Endothelial cell of umbilical vein (primary cell): ENCODE data around the gene RASAL1. TPM values are rescaled to one million over a fixed set of nuclear protein-coding genes. Genes with fewer than 3 reads are reported as not detected.

Source experiments
- BruUV-seq: library from RNA; stranded (reverse); fragments of 400-500 nt; replicated peaks from 2 replicates; lab custom pipeline; 2021; lab: Mats Ljungman, UMichigan
- CTCF ChIA-PET: fragments of 300-600, 350-600 bp; sonication (Branson Sonifier 250); formaldehyde crosslinking; loops from one replicate; lab custom pipeline; 2021; ENCODE audit warnings: antibody characterized with exemption, inconsistent platforms; lab: Charles Lee
- POLR2A ChIA-PET: fragments of 300-600, 350-600 bp; sonication (Branson Sonifier 250); formaldehyde crosslinking; loops from one replicate; lab custom pipeline; 2021; ENCODE audit warnings: antibody characterized with exemption, inconsistent platforms; lab: Charles Lee
- DNase-seq: peaks from one replicate; pipeline ENCODE4 v3.0.0-alpha.2; 2011; ENCODE audit warnings: low read depth, low spot score
- FAIRE-seq: peaks from 2 replicates; lab custom pipeline; 2011; peaks lifted over from hg19 to GRCh38; lab: Jason Lieb, UNC
- H2AFZ ChIP-seq: 2 replicates; pipeline ENCODE4 v1.6.0; 2012; ENCODE audit warnings: low read depth, low read length, control low read depth, inconsistent platforms
- H3K27ac ChIP-seq: 2 replicates; pipeline ENCODE4 v1.5.1; 2011; ENCODE audit warnings: low read depth, mild to moderate bottlenecking, control low read depth, low read length, moderate library complexity; ENCODE audit not compliant: insufficient read depth
- H3K27me3 ChIP-seq, 2 experiments: 2 replicates each; pipeline versions ENCODE4 v1.6.0 to v1.6.1; 2011; ENCODE audit warnings: low read length in 2 of 2, mixed read lengths in 1 of 2; ENCODE audit not compliant: control insufficient read depth in 2 of 2, insufficient read depth in 2 of 2
- H3K36me3 ChIP-seq, 2 experiments: 2 replicates in 1 of 2; 3 replicates in 1 of 2; pipeline ENCODE4 v1.5.1; 2011; ENCODE audit warnings: low read length in 2 of 2, mild to moderate bottlenecking in 1 of 2, moderate library complexity in 1 of 2; ENCODE audit not compliant: control insufficient read depth in 2 of 2, insufficient read depth in 2 of 2; ENCODE audit errors: extremely low read depth in 1 of 2
- H3K4me1 ChIP-seq: 3 replicates; pipeline ENCODE4 v1.5.1; 2011; ENCODE audit warnings: mild to moderate bottlenecking, low read length; ENCODE audit not compliant: control insufficient read depth, insufficient read depth; ENCODE audit errors: extremely low read depth
- H3K4me2 ChIP-seq: 2 replicates; pipeline ENCODE4 v1.6.1; 2011; ENCODE audit warnings: low read length, control low read depth, mixed read lengths; ENCODE audit not compliant: insufficient read depth
- H3K4me3 ChIP-seq, 3 experiments: fragments of 200-600 bp in 1 of 3; sonication (generic), shearing (Covaris generic) in 1 of 3; replicated peaks in 1 of 3; 2 replicates each; pipeline ENCODE4 v1.5.1; 2011 to 2016; ENCODE audit warnings: control low read depth in 3 of 3, low read length in 3 of 3, mild to moderate bottlenecking in 2 of 3, inconsistent platforms in 1 of 3, low read depth in 1 of 3, moderate library complexity in 1 of 3; ENCODE audit not compliant: insufficient read depth in 1 of 3
- H3K79me2 ChIP-seq: 2 replicates; pipeline ENCODE4 v1.6.0; 2012; ENCODE audit warnings: low read length, inconsistent platforms; ENCODE audit not compliant: control insufficient read depth, insufficient read depth
- H3K9ac ChIP-seq: replicated peaks from 2 replicates; pipeline ENCODE3; 2011; ENCODE audit warnings: low read length, control low read depth; ENCODE audit not compliant: insufficient read depth; ENCODE audit errors: extremely low read depth
- H3K9me1 ChIP-seq: replicated peaks from 3 replicates; pipeline ENCODE4 v1.6.0; 2011; ENCODE audit warnings: mild to moderate bottlenecking, low read length; ENCODE audit not compliant: control insufficient read depth, insufficient read depth; ENCODE audit errors: extremely low read depth
- H3K9me3 ChIP-seq: replicated peaks from 2 replicates; pipeline ENCODE4 v1.5.1; 2012; ENCODE audit warnings: low read length, inconsistent platforms; ENCODE audit not compliant: control insufficient read depth, insufficient read depth
- H4K20me1 ChIP-seq: replicated peaks from 2 replicates; pipeline ENCODE3; 2011; ENCODE audit warnings: mild to moderate bottlenecking, low read length; ENCODE audit not compliant: control insufficient read depth, insufficient read depth; ENCODE audit errors: extremely low read depth
- EZH2 ChIP-seq: IDR thresholded peaks from 2 replicates; pipeline ENCODE4 v1.6.1; 2012; ENCODE audit warnings: borderline replicate concordance, low read depth, mild to moderate bottlenecking, moderate library complexity, low read length, inconsistent platforms; ENCODE audit not compliant: severe bottlenecking
- FOS ChIP-seq: IDR thresholded peaks from 2 replicates; pipeline ENCODE4 v1.6.1; 2011; ENCODE audit warnings: mild to moderate bottlenecking, low read length, moderate library complexity, borderline replicate concordance; ENCODE audit not compliant: insufficient read depth
- GATA2 ChIP-seq: IDR thresholded peaks from 2 replicates; pipeline ENCODE4 v1.7.0; 2011; ENCODE audit warnings: low read depth, mild to moderate bottlenecking, moderate library complexity, mixed read lengths, low read length; ENCODE audit not compliant: insufficient read length, insufficient read depth
- JUN ChIP-seq: IDR thresholded peaks from 2 replicates; pipeline ENCODE4 v1.6.1; 2011; ENCODE audit warnings: borderline replicate concordance, low read depth; ENCODE audit not compliant: insufficient read length, insufficient read depth
- MYC ChIP-seq: IDR thresholded peaks from one replicate; pipeline ENCODE4 v1.6.1; 2011; ENCODE audit warnings: mild to moderate bottlenecking, low read depth, low read length
- POLR2A ChIP-seq: IDR thresholded peaks from 2 replicates; pipeline ENCODE4 v1.6.1; 2012; ENCODE audit warnings: low read depth, mild to moderate bottlenecking, control low read depth, low read length
- POLR2AphosphoS5 ChIP-seq: IDR thresholded peaks from 2 replicates; pipeline ENCODE4 v1.6.1; 2012; ENCODE audit warnings: low read depth, mild to moderate bottlenecking, control low read depth, low read length, moderate library complexity; ENCODE audit not compliant: insufficient read depth
- dilution Hi-C: fragments of 300-500 bp; cut with MboI; formaldehyde crosslinking; loops from one replicate; pipeline ENCODE4 v1.15.0; 2019; ENCODE audit warnings: low sequenced_read_pairs; ENCODE audit not compliant: extremely low pct_ligation_motif_present
- intact Hi-C: fragments of 100-400 bp; cut with micrococcal nuclease; formaldehyde crosslinking; loops from one replicate; pipeline ENCODE4 v1.10.0; 2022
- polyA plus RNA-seq, 4 experiments: library from polyadenylated mRNA; depleted of rRNA in 3 of 4; stranded (reverse) in 3 of 4; unstranded in 1 of 4; fragments of >200 nt; gene quantifications; 2 replicates each; pipeline versions ENCODE4 v1.2.1 to v1.2.3, GENCODE V29; 2011 to 2012; ENCODE audit warnings: missing spikeins in 1 of 4
- total RNA-seq: library from RNA; stranded (reverse); gene quantifications from 2 replicates; pipeline ENCODE4 v1.2.3, GENCODE V29; 2021
- TF ChIP-seq, protein P1 (sequence below): IDR thresholded peaks from 2 replicates; pipeline ENCODE4 v1.6.1; 2011; ENCODE audit not compliant: insufficient read depth, insufficient read length
- TF ChIP-seq, protein P2 (sequence below), 2 donors: IDR thresholded peaks; 1 replicate in 1 of 2; 2 replicates in 1 of 2; pipeline ENCODE4 v1.5.1; 2011; ENCODE audit warnings: low read length in 2 of 2, mild to moderate bottlenecking in 2 of 2, moderate library complexity in 2 of 2, control low read depth in 1 of 2, inconsistent platforms in 1 of 2, low read depth in 1 of 2; ENCODE audit not compliant: insufficient read depth in 1 of 2; ENCODE audit errors: extremely low read depth in 1 of 2

Gene RASAL1
- total and polyA plus RNA-seq, 2 donors (not counting 3 experiments of a cell fraction or from before 2014, with no cell fraction given): not detected

DNA sequence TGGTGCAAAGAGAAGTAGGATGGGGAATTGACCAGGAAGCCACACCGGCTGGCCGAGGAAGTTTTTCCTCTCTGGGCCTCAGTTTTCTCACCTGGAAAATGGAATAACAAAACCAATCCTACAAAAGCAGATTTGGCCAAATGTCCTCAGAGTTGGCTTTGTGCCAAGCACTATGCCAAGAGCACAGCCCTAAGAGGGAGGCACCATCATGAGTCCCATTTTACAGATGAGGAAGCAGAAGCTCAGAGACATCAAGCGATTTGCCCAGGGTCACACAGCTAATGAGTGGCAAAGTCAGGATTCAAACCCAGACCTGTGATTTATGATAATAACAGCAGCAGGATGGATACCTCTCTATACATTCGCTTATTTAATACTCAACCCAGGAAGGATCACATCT is 27.3 kb downstream of the RASAL1 start:
- H3K4me3 ChIP-seq: no peak overlapping the region
- H3K4me1 ChIP-seq: no peaks in the 10 kb centered on the region
- no peaks in the 10 kb centered on the region for H3K9me1 ChIP-seq
- peaks cover 0 to 3% of the 10 kb centered on the region in 2 experiments for H3K27me3 ChIP-seq
- FAIRE-seq: no peak
- CTCF ChIA-PET: no interaction called here
- no peak overlapping the region for H3K27ac ChIP-seq
- H3K36me3 ChIP-seq: no peaks in the 10 kb centered on the region
- H3K9ac ChIP-seq: no peak overlapping the region
- no peak for TF ChIP-seq GATA2
- TF ChIP-seq, protein P1, sequence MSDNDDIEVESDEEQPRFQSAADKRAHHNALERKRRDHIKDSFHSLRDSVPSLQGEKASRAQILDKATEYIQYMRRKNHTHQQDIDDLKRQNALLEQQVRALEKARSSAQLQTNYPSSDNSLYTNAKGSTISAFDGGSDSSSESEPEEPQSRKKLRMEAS: no peak
- TF ChIP-seq MYC: no peak
- TF ChIP-seq, protein P2, sequence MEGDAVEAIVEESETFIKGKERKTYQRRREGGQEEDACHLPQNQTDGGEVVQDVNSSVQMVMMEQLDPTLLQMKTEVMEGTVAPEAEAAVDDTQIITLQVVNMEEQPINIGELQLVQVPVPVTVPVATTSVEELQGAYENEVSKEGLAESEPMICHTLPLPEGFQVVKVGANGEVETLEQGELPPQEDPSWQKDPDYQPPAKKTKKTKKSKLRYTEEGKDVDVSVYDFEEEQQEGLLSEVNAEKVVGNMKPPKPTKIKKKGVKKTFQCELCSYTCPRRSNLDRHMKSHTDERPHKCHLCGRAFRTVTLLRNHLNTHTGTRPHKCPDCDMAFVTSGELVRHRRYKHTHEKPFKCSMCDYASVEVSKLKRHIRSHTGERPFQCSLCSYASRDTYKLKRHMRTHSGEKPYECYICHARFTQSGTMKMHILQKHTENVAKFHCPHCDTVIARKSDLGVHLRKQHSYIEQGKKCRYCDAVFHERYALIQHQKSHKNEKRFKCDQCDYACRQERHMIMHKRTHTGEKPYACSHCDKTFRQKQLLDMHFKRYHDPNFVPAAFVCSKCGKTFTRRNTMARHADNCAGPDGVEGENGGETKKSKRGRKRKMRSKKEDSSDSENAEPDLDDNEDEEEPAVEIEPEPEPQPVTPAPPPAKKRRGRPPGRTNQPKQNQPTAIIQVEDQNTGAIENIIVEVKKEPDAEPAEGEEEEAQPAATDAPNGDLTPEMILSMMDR (IDR thresholded peaks at IDR 0.05; ENCODE audit: extremely low read depth in 1 of 2, insufficient read depth in 1 of 2, low read depth in 1 of 2, low read length in 2 of 2): no peak
- TF ChIP-seq JUN: no peak
- TF ChIP-seq FOS: no peak
- no peak for TF ChIP-seq EZH2
- TF ChIP-seq POLR2A: no peak
- no peak for TF ChIP-seq POLR2AphosphoS5
- no peak overlapping the region for H3K4me2 ChIP-seq
- H4K20me1 ChIP-seq: no peaks in the 10 kb centered on the region
- dilution Hi-C loops: no loop called here
- POLR2A ChIA-PET: no interaction called here
- H2AFZ ChIP-seq: no peak overlapping the region
- BruUV-seq: no TSS peak
- DNase-seq: no peak
- intact Hi-C loops: no loop called here
- H3K9me3 ChIP-seq: no peaks in the 10 kb centered on the region
- H3K79me2 ChIP-seq: no peaks in the 10 kb centered on the region
